Activated naive CD8-positive, alpha-beta T cell treated with anti-CD3 and anti-CD28 coated beads, Interleukin-2, amount 50 U/mL, for 16 hours (primary cell): ENCODE data around the gene PRR5L.

ENCODE experiments used
- DNase-seq: peaks from one replicate; pipeline ENCODE4 v3.0.0-alpha.2; 2020; ENCODE audit warnings: low read depth, low spot score

PRR5L gene

GRCh38 chr11:36376888-36377758 is 81.0 kb downstream of the PRR5L start:
- DNase-seq, result no peak

GRCh38 chr11:36377759-36378564 is 81.9 kb downstream of the PRR5L start:
- no peak for DNase-seq

DNA sequence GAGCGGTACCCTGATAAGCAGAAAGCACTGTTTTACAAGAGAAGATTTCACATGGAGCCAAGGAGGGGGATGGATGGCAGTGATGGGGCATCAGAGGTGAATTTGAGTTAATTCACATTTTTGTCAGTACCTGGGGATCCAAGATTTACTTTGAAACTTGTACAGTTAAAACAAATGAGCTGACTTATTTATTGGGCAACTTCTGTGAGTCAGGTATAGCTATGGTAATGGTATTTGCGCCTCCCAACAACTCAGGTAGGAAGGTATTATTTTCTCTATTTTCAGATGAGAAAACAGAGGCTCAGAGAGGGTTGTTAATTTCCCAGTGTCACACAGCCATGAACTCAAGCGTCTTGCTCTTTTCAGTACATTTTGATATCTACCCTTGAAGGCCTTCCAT is 83.6 kb downstream of the PRR5L start:
- DNase-seq, result no peak

DNA sequence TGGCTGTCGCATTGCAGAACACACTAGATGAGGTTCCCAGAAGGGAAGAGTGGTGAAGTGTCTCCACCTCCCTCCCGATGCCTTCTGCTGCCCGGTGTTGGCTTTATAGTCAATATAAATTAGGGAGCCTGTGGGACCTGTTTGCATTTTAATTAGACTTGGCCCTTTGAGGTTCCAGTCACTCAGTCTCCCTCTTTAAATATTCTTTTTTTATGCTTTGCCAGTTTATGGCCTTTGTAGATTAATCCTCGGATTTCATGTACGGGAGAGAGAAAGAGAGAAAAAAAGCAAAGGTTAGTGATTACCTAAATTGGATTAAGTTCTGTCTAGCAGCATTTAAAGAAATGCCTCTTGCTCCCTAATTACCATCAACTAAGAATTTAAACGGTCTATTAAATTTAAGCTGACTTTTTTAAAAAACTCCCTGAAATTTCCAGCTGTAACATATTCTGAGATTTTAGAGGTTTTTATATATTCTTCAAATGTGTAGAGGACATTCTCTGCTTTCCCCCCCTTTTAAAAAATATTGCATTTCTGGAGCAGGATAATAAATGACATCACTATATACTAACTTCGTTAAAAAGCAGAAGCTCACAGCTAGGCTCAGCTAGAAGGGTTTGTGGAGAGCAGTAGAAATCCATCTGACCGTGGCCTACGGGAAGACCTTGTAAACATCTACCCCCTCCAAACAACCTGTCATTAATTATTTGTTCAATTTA is 84.4 kb downstream of the PRR5L start:
- no peak for DNase-seq

- DNase-seq, result no peak
Measured at GRCh38 chr11:36381015-36381360, 84.9 kb downstream of the PRR5L start.

GRCh38 chr11:36383195-36383594 is 87.1 kb downstream of the PRR5L start:
- DNase-seq, result no peak

DNA sequence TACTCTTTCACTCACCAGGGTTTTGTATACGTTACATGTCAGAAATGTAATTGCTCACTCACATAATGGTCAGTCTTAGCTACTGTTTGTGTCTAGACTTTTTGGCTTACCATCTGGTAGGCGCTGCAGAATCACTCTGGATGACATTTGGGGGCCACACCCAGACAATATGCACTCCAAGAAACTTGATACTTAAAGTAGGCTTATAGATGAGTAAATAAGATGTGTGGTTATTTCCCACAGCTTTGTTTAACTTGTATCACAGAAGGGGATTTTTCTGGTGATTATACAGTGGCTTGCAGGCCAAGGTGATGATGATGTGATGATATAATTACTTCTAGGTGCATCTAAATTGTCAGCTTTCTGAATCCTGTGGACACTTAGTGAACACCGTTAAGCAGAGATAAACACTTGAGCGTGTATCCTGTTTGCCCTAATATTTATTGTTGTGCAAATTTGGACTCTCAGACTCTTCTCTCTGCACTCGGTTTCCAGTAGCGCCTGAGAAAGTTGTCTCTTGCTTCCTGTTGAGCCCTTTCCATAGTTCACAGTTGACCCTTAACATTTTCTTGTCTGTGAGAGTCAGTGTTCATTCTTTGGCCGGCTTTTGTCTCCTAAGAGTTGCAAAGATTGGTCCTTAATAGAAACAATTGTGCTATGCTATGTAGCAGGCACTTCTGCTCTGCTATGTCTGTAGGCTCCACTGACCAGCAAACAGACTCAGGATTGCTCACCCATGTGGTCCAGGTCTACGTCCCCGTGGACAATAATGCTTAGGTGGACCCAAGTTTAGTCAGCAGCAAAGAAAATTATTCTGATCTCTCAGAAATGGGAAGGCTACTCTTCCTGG is 89.3 kb downstream of the PRR5L start:
- DNase-seq, result no peak

GRCh38 chr11:36386411-36386810 is 90.3 kb downstream of the PRR5L start:
- no peak for DNase-seq

DNA sequence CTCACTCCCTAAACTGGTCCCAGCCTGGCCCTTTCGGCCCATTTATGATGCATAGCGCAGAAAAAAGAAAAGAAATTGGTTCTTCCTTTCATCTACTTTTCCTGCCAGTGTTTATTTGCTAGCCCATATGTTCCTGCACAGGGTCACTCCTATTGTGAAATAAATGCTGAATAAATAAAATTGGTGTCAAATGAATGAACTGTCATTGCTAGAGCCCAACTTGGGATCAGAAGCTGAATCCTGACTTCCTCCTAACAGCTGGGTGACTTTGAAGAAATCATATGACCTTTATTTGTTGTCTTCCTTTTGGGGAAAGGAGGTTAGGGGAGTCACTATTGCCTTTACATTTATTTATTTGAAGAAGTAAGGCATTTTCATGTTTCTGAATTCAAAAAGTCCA is 92.0 kb downstream of the PRR5L start:
- no peak for DNase-seq

- DNase-seq, result no peak
Measured at GRCh38 chr11:36388951-36389350, 92.9 kb downstream of the PRR5L start.

DNA sequence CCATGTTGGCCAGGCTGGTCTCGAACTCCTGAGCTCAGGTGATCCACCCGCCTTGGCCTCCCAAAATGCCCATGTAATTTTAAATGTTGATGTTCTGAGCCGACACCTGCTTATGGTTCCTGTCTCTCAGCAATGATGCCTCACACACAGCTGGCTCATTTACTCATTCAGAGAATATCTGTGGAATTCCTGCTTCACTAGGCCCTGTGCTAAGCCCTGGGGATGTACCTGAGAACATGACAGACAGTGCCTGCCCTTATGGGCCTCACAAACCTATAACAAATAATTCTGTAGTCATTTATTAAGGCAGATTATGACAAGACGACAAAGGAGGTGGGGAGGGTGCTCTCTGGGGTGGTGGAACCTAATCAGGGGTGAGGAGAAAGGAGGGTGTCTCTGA is 93.7 kb downstream of the PRR5L start:
- DNase-seq, result no peak

DNA sequence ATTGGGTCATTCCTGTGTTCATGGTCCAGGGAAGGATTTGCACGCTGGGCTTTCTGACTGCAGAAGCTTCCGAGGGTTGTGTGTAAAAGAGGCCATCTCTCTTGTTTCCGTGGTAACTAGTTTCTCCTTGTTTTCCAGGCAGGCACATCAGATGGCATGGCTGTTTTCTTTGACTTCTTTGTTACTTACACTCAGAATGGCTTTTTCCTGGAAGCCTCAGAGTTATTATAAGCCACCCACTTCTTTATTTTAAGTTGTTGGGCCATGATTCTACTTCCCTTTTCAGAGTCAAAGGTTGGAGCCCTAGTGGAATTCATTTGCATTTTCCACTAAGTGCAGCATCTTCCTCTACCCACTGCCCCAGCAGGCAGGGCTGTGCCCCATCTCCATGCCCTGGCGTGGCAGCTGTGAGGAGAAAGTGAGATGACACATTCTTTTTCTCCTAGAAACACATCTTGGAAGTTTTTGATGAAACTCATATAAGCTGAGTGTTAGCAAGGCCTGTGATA is 94.9 kb downstream of the PRR5L start:
- DNase-seq, result no peak

- no peak for DNase-seq
Measured at GRCh38 chr11:36392196-36392595, 96.1 kb downstream of the PRR5L start.

GRCh38 chr11:36394056-36394455 is 98.0 kb downstream of the PRR5L start:
- no peak for DNase-seq

DNA sequence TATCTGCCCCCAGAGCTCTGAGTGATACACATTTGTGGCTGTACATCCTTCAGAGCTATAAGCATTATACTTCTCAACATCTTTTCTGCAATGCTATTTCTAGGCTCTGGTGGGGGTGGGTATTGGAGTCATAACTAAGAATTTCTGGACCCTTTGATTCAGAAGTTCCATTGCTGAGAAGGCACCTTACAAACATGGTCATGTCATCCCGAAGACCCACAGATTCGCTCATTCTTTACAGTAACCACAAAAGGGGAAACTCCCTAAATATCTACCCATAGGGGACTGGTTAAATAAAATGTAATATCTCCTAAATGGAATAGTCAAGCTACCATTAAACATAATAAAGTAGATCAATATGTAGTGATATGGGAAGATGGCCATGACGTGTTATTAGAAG is 98.8 kb downstream of the PRR5L start:
- DNase-seq, result no peak

DNA sequence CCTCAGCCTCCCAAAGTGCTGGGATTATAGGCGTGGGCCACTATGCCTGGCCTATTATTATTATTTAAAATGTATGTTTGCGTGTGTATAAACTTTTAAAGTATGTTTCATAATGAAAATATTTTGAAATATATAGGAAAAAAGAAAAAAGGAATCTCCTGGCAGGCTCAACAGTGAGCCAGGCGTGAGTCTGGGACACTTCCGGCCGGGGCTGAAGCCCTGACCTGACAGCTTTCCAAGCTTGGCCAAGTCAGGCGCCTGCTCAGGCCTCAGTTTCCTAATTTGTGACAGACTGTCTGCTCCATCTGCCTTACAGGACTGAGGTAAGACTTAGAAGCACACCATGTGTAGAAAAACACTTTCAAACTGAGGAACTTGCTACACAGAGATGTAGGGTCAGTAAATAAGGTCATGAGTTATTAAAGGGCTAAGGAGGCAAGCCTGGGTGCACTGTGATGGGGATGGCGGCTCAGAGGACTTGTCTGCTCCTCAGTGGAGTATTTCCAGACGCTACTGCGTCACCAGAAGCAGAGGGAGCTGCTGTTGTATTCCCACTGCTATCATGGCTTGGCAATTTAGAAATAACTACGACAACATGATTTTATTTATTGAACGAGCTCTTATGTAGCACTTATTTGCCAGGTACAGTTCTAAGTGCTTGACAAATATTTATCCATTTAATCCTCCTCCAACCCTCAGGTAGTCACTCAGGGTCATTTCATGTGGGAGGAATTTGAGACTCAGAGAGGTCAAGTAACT is 100.1 kb downstream of the PRR5L start:
- DNase-seq, result no peak

- no peak for DNase-seq
Measured at GRCh38 chr11:36398231-36398953, 102.3 kb downstream of the PRR5L start.

DNA sequence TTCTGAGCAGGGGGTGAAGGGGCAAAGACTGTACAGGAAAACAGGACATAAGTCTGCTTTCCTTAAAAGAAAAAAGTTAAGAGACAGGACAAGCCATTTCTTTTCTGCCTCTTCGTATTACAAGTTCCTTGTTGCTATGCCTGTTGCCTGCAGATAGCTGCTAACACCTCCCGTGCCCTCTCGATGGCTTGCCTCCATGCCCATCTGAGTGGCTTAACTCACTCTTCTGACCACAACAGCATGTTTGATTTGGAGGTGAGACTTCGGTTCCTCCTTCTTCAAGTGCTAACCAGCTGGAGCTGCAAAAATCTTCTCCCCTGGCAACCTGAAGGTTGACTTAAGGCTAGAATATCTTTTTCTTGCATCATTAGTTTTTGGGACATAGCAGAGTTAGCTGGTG is 103.1 kb downstream of the PRR5L start:
- DNase-seq, result no peak

- DNase-seq, result no peak
Measured at GRCh38 chr11:36399745-36400144, 103.7 kb downstream of the PRR5L start.
